ENCODE results near the gene SCAMP4.

GRCh38 chr19:1871140-1871597, 34.0 kb upstream of the SCAMP4 start:
- TF ChIP-seq TAF1 (IDR thresholded peaks at IDR 0.05; ENCODE audit: borderline replicate concordance, insufficient read depth, low read length): no peak
- no peak for TF ChIP-seq REST (IDR thresholded peaks at IDR 0.05; ENCODE audit: insufficient read depth in 1 of 2, low read depth in 2 of 2, low read length in 2 of 2)
- no peak for TF ChIP-seq POLR2AphosphoS5 (IDR thresholded peaks at IDR 0.05; ENCODE audit: low read depth, low read length)
- TF ChIP-seq SIN3A (IDR thresholded peaks at IDR 0.05; ENCODE audit: borderline replicate concordance, insufficient read depth, low read length): no peak
